ENCODE measurements around the gene XIRP1.
"Not testable (repeated sequence)": the region's sequence is repeated elsewhere in the genome, so short reads cannot be mapped to it uniquely, and the experiment has no call there.

The XIRP1 gene, protein sequence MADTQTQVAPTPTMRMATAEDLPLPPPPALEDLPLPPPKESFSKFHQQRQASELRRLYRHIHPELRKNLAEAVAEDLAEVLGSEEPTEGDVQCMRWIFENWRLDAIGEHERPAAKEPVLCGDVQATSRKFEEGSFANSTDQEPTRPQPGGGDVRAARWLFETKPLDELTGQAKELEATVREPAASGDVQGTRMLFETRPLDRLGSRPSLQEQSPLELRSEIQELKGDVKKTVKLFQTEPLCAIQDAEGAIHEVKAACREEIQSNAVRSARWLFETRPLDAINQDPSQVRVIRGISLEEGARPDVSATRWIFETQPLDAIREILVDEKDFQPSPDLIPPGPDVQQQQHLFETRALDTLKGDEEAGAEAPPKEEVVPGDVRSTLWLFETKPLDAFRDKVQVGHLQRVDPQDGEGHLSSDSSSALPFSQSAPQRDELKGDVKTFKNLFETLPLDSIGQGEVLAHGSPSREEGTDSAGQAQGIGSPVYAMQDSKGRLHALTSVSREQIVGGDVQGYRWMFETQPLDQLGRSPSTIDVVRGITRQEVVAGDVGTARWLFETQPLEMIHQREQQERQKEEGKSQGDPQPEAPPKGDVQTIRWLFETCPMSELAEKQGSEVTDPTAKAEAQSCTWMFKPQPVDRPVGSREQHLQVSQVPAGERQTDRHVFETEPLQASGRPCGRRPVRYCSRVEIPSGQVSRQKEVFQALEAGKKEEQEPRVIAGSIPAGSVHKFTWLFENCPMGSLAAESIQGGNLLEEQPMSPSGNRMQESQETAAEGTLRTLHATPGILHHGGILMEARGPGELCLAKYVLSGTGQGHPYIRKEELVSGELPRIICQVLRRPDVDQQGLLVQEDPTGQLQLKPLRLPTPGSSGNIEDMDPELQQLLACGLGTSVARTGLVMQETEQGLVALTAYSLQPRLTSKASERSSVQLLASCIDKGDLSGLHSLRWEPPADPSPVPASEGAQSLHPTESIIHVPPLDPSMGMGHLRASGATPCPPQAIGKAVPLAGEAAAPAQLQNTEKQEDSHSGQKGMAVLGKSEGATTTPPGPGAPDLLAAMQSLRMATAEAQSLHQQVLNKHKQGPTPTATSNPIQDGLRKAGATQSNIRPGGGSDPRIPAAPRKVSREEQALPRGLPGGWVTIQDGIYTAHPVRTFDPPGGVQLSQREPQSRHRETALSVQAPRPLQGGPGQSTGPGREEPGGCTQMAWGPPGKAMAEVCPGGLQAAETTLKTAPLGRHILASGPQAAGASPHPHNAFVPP (N-terminal part only)

DNA sequence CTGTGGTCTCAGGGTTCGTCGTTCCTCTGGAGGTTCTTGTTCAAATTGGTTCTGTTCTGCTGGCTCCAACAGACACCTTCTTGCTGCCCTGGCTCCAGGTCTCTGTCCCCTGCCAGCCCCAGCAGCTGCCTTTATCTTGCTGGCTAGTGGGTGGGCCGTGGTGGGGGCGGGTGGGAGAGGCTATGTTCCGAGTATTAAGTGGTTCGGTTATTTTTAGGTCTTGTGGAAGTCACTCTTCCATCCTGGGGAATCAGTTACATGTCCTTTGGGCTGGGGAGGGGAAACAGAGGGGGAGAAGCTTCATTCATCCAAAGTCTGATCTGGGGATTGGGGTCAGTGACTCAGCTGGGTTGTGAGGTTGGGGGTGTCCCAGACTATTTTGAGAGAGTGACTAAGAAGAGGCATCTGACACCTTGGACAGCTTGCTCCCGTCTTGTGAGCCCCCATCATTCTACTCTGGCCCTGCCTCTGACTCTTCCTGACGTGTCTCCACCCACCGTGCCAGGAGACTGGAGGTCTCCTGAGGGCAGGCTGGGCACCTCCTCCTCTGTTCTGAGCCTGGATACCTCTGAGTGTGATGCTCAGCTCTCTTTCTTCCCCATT is at the start of gene XIRP1:
Gene XIRP1, minus strand, starts transcription at position 106 of the 603 bp plus-strand sequence. CDS start 3,150 bp downstream, outside the sequence.
- no peak for DNase-seq

DNA sequence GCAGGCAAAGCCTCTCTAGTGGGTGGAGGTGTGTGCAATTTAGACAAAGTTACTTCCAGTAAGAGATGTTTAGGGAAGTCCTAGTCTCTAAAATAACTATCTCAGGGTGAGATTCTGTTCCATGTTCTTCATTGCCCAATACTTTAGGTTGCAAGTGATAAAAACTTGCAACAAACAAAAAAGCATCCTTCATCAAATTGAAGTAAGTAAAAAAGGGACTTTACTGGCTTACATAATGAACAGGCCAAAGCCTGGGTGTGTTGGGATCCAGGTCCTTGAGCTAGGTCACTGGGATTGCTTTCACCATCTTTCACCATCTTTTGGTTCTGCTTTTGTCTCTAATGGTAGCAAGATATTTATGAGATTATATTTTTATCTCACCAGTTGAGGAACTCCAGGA is 49.2 kb upstream of the XIRP1 start:
- DNase-seq: no peak

- no peak for DNase-seq
These were observed 44.6 kb upstream of the XIRP1 start for GRCh38 chr3:39237027-39237426.

GRCh38 chr3:39234651-39235050 is 42.3 kb upstream of the XIRP1 start:
- DNase-seq: no peak

GRCh38 chr3:39232859-39233258 is 40.5 kb upstream of the XIRP1 start:
- no peak for DNase-seq

DNA sequence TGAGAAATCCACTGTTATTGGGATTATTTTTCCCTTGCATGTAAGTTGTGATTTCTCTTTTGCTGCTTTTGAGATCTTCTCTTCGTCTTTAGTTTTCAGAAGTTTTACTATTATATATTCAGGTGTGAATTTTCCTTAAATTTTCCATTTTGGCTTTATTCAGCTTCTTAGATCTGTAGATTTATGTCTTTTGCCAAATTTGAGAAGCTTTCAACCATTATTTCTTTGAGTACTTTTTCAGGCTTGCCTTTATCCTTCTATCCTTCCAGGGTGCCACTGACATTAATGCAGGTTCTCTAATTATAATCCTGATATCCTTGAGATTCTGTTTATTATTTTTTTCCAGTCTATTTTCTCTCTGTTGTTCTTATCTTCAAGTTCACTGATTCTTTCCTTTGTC is 38.1 kb upstream of the XIRP1 start:
- no peak for DNase-seq

DNA sequence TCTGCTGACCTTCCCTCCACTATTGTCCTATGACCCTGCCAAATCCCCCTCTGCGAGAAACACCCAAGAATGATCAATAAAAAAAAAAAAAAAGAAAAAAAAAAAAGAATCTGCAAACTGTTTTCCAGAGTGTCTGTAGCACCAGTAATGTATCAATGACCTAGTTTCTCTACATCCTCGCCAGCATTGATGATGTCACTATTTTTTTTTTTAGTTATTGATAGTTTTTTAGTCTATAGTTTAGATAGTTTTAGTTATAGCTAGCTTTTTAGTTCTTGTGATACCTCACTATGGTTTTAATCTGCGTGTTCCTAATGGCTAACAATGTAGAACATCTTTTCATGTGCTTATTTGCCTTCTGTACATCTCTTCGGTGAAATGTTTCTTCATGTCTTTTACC is 36.1 kb upstream of the XIRP1 start:
- no peak for DNase-seq

DNA sequence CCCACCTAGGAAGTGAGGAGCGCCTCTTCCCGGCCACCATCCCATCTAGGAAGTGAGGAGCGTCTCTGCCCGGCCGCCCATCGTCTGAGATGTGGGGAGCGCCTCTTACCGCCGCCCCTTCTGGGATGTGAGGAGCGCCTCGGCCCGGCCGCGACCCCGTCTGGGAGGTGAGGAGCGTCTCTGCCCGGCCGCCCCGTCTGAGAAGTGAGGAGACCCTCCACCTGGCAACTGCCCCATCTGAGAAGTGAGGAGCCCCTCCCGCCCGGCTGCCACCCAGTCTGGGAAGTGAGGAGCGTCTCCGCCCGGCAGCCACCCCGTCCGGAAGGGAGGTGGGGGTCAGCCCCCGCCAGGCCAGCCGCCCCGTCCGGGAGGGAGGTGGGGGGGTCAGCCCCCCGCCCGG is 35.2 kb upstream of the XIRP1 start:
- not testable (repeated sequence) for DNase-seq

- no peak for DNase-seq
These were observed 33.8 kb upstream of the XIRP1 start for GRCh38 chr3:39226106-39226741.

DNA sequence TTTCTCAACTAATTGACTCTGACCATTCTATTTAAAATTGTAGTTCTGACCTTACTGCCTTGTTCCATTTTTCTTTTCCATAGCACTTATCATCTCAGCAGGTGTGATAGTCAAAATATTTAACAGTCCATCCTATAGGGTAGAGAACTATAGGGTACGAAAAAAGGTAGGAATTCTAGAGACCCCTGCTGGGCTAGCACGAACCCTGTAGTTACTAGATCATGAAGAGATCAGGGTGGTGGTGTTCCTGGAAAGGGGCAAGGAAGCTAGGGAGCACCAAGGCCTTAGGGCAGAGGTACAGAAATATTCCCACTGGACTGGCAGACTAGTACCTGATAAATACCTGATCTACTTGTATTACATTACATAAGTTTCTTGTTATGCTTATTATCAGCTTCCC is 31.9 kb upstream of the XIRP1 start:
- no peak for DNase-seq

DNA sequence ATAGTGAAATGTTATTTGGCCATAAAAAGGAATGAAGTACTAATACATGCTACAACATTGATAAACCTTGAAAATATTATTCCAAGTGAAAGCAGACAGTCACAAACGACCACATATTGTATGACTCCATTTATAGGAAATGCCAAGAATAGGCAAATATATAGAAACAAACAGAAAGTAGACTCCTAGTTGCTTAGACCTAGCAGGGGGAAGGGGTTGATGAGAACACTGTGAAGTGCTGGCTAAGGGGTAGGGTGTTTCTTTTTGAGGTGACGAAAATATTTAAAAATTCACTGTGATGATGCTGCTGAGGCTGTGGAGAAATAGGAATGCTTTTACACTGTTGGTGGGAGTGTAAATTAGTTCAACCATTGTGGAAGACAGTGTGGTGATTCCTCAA is 30.5 kb upstream of the XIRP1 start:
- no peak for DNase-seq

- DNase-seq: no peak
These were observed 30.1 kb upstream of the XIRP1 start for GRCh38 chr3:39222462-39222861.

GRCh38 chr3:39221141-39221530 is 28.7 kb upstream of the XIRP1 start:
- no peak for DNase-seq

GRCh38 chr3:39220407-39221140 is 28.2 kb upstream of the XIRP1 start:
- DNase-seq: no peak

DNA sequence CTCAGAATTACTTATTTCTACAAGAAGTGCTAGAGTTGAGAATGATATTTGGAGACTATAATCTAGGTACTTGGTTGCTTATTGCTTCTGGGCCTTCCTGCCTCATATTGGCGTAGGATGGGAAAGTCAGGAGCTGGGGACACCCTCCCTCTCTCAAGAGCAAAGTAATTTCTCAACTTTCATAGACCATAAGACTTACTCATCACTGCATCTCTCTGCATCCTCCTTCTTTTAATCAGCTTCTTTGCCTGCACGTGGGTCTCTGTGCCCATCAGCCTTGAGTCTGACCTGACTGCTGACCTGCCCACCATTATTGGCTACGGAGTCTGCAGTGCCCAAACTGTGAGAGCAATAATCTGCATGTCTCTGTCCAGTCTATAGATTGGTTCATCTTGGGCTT is 27.3 kb upstream of the XIRP1 start:
- DNase-seq: no peak

DNA sequence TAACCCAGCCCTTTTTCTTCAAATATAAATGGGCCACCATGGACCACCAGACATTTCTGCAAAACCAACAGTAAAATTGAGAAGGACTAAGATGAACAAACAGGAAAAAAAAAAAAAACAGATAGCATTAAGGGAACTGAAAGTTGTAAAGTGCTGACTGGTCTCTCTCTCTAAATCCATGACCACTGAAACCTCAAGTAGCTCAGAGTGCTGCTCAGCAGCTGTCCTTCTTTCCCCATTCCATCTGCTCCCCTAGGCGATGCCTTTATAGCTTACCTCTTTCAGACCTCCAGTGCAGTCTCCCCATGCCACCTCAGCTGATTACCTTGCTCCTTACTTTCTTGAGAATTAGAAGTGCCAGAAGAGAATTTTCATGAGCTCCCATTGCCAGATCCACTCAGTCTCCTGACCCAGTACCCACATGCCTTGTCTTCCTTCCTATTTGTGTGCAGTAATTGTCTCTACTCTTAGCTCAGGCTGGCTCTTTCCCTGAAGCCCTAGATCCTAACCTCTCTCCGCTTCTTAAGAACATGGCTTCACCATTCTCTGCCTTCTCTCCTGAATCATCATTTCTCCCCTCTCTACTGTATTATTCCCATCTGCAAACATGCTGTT is 23.9 kb upstream of the XIRP1 start:
- no peak for DNase-seq

- DNase-seq: no peak
These were observed 21.2 kb upstream of the XIRP1 start for GRCh38 chr3:39213613-39214012.

DNA sequence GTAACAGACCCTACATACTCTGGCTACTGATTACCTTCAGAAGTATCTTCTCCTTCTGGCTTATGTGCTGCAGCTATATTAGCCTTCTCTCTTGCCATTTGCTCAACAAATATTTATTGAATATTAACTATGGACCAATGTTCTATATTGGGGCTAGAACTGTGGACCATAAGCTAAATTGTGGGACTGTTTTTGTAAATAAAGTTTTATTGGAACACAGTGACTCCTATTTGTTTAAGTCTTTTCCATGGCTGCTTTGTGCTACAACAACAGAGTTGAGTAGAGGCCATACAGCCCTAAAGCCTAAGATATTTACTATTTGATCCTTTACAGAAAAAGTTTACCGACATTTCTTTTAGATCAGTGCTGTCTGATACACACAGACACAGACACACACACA is 20.3 kb upstream of the XIRP1 start:
- DNase-seq: no peak

GRCh38 chr3:39211332-39212130 is 19.1 kb upstream of the XIRP1 start:
- no peak for DNase-seq

DNA sequence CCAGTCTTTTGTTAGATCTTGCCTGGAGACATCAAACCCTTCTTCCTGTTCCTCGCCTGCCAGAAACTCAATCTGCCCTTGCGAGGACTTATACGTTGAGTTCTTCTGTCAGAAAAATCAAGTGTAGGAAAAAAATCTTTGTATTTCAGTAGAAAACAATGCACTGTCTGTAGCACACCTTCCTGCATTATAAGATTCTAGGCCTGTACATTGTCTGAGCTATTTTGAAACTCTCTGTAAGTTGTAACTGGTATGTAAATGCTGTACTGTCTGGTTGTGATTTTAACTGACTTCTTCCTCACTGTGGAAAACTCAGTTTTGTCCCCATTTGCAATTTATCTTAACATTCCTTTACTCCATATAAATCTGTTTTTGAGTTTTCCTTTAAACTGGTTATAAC is 17.7 kb upstream of the XIRP1 start:
- DNase-seq: no peak
